GM08714 (cell line): ENCODE results near the gene RREB1.

Experiments
- H3K4me3 ChIP-seq: fragments of 200-500 bp; sonication (Bioruptor generic); 2 replicates; pipeline ENCODE4 v1.5.1; 2014; ENCODE audit warnings: mild to moderate bottlenecking, low read length, inconsistent platforms
- ZNF274 ChIP-seq: IDR thresholded peaks from 2 replicates; pipeline ENCODE4 v1.6.1; 2012; ENCODE audit warnings: mild to moderate bottlenecking, low read depth, low read length

The RREB1 gene

GRCh38 chr6:7077856-7078255 is 29.9 kb upstream of the RREB1 start:
- no peak for TF ChIP-seq ZNF274
- no peak overlapping the region for H3K4me3 ChIP-seq

- no peak for TF ChIP-seq ZNF274
- H3K4me3 ChIP-seq = no peak overlapping the region
Measured at GRCh38 chr6:7078856-7079255, 28.9 kb upstream of the RREB1 start.

GRCh38 chr6:7080311-7080710 is 27.4 kb upstream of the RREB1 start:
- TF ChIP-seq ZNF274 = no peak
- H3K4me3 ChIP-seq = no peak overlapping the region

- no peak for TF ChIP-seq ZNF274
- no peak overlapping the region for H3K4me3 ChIP-seq
Measured at GRCh38 chr6:7085911-7086310, 21.9 kb upstream of the RREB1 start.

- no peak for TF ChIP-seq ZNF274
- H3K4me3 ChIP-seq = no peak overlapping the region; the same call in none of the 2 replicates
Measured at GRCh38 chr6:7086488-7086887, 21.3 kb upstream of the RREB1 start.

GRCh38 chr6:7087066-7087465 is 20.7 kb upstream of the RREB1 start:
- peak overlapping the region; percentile 65 for H3K4me3 ChIP-seq
- TF ChIP-seq ZNF274 = no peak

GRCh38 chr6:7087491-7087979 is 20.2 kb upstream of the RREB1 start:
- no peak for TF ChIP-seq ZNF274
- H3K4me3 ChIP-seq = peak overlapping the region; percentile 65; the same call in 1 of the 2 replicates

GRCh38 chr6:7088076-7088742 is 19.6 kb upstream of the RREB1 start:
- TF ChIP-seq ZNF274 = no peak
- peak overlapping the region; percentile 65; the same call in 1 of the 2 replicates for H3K4me3 ChIP-seq

GRCh38 chr6:7098993-7099392 is 8.8 kb upstream of the RREB1 start:
- no peak overlapping the region for H3K4me3 ChIP-seq
- no peak for TF ChIP-seq ZNF274

GRCh38 chr6:7100072-7100752 is 7.5 kb upstream of the RREB1 start:
- no peak for TF ChIP-seq ZNF274
- no peak overlapping the region for H3K4me3 ChIP-seq

- no peak for TF ChIP-seq ZNF274
- no peak overlapping the region for H3K4me3 ChIP-seq
Measured at GRCh38 chr6:7100753-7101081, 7.0 kb upstream of the RREB1 start.

GRCh38 chr6:7101290-7101689 is 6.5 kb upstream of the RREB1 start:
- H3K4me3 ChIP-seq = no peak overlapping the region
- no peak for TF ChIP-seq ZNF274

- no peak for TF ChIP-seq ZNF274
- no peak overlapping the region for H3K4me3 ChIP-seq
Measured at GRCh38 chr6:7104752-7105151, 3.0 kb upstream of the RREB1 start.

GRCh38 chr6:7106215-7106751 is 1.5 kb upstream of the RREB1 start:
- TF ChIP-seq ZNF274 = no peak
- peak overlapping the region; percentile 77; the same call in 1 of the 2 replicates for H3K4me3 ChIP-seq
